Adrenal gland (tissue), 12 donors: Measurements from ENCODE around the gene QRICH2. TPM values are rescaled to one million over a fixed set of nuclear protein-coding genes. Genes with fewer than 3 reads are reported as not detected.

ENCODE experiments used
- DNase-seq, 7 donors: peaks; one replicate each; pipeline ENCODE4 v3.0.0-alpha.2; 2019 to 2020
- H3K27ac ChIP-seq, 5 donors: fragments of 200-600 bp; sonication (generic) in 4 of 5; 1 replicate in 3 of 5; 2 replicates in 2 of 5; pipeline versions ENCODE4 v1.5.1 to v1.8.0; 2016 to 2020; ENCODE audit warnings: mild to moderate bottlenecking in 1 of 5
- H3K27me3 ChIP-seq: fragments of 200-600 bp; 2 replicates; pipeline ENCODE4 v1.8.0; 2021
- H3K36me3 ChIP-seq, 2 donors: fragments of 200-600 bp; replicated peaks in 1 of 2; 1 replicate in 1 of 2; 2 replicates in 1 of 2; pipeline versions ENCODE4 v1.5.1 to v1.8.0; 2018 to 2022
- H3K4me1 ChIP-seq, 2 donors: fragments of 200-600 bp; replicated peaks in 1 of 2; 1 replicate in 1 of 2; 2 replicates in 1 of 2; pipeline versions ENCODE4 v1.5.1 to v1.8.0; 2018 to 2021
- H3K4me3 ChIP-seq, 4 donors: fragments of 200-600 bp; sonication (generic) in 3 of 4; one replicate each; pipeline ENCODE4 v1.5.1; 2016 to 2018
- H3K9me3 ChIP-seq, 3 donors: fragments of 200-600 bp; sonication (generic) in 1 of 3; replicated peaks in 1 of 3; 1 replicate in 2 of 3; 2 replicates in 1 of 3; pipeline versions ENCODE4 v1.5.1 to v1.8.0; 2016 to 2021
- POLR2A ChIP-seq, 2 donors: fragments of 450-650 bp; IDR thresholded peaks; one replicate each; pipeline ENCODE4 v1.6.1; 2017; ENCODE audit warnings: antibody characterized with exemption in 2 of 2, mild to moderate bottlenecking in 2 of 2, moderate library complexity in 1 of 2
- whole genome bisulfite sequencing, 4 donors: extraction: QIAGEN DNeasy Blood & Tissue Kit in 2 of 4; methylation state at CpG; one replicate each; pipeline versions ENCODE4 v1.1.5 to v1.1.7; 2013 to 2017; 5-methylcytosine and 5-hydroxymethylcytosine counted together
- intact Hi-C, 2 donors: fragments of 100-400 bp; cut with DNase I; formaldehyde crosslinking; loops; one replicate each; pipeline versions ENCODE4 v1.14.1 to v1.15.0; 2022 to 2023
- polyA plus RNA-seq, 3 donors: library from polyadenylated mRNA; stranded (reverse); fragments of 200-250 nt in 2 of 3; fragments of 350-450 nt in 1 of 3; fragmentation: Illumina TruSeq in 1 of 3; extraction: RNeasy Lipid Tissue Mini Kit (QIAGEN cat#74804) in 1 of 3; gene quantifications; one replicate each; pipeline ENCODE4 v1.2.3, GENCODE V29; 2013 to 2014
- total RNA-seq, 9 donors: library from RNA; depleted of rRNA in 4 of 9; stranded (reverse); fragments of >200 nt in 4 of 9; fragments of 120-200 nt in 1 of 9; fragmentation: NEBNext Ultra II Directional in 1 of 9; extraction: Animal tissue kit (Norgen Biotek cat#: 25700) in 1 of 9; gene quantifications; one replicate each; pipeline versions ENCODE4 v1.1.0 to v1.2.4, GENCODE V29; 2013 to 2023
- TF ChIP-seq, protein P1 (sequence below), 6 experiments: fragments of 450-650 bp in 4 of 6; fragments of 200-600 bp in 2 of 6; sonication (generic) in 1 of 6; IDR thresholded peaks; 1 replicate in 5 of 6; 2 replicates in 1 of 6; pipeline versions ENCODE4 v1.5.1 to v1.8.0; 2016 to 2021; ENCODE audit warnings: antibody characterized with exemption in 6 of 6, mild to moderate bottlenecking in 2 of 6, moderate library complexity in 1 of 6
- donor health status: healthy with polysubstance abuse.
- donor health status: Bipolar disorder and iron deficiency.
- donor health status: DM: yes; HTN: yes; CAD: no.
- donor health status: DM: no; HTN: no; CAD: no.
- donor health status: DM: no; HTN: no; CAD: no.
- donor health status: DM: yes; HTN: yes; CAD: no.

QRICH2 gene
- total and polyA plus RNA-seq, 12 donors, result 0.09 to 14.2 (median 1.4) TPM

DNA sequence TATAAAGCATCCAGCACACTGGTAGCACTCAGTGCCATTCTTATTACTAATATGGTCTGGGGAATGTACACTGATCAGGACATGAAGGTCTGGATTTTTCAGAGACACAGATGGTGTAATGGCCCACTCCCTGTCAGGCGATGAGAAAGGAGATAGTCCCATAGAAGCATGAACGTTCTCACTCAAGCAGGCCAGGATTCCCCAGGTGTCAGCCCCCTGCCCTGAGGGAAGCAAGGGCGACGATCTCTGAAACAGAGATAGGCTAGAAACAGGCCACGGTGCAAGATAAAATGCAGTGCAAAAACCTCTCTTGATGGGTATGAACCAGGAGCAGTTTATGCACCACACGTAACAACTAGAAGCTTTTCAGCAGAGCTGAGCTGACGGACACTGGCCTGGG, 35.0 kb upstream of the QRICH2 start:
- Histone ChIP-seq H3K27ac (no peak overlapping the region), H3K27me3 (no peaks in the 10 kb centered on the region), H3K4me1 (peaks cover 0 to 3% of the 10 kb centered on the region in 2 donors), H3K4me3 (no peak overlapping the region), H3K9me3 (no peaks in the 10 kb centered on the region), H3K36me3 (peaks cover 0 to 37% of the 10 kb centered on the region in 2 donors)
- no peak for TF ChIP-seq POLR2A (IDR thresholded peaks at IDR 0.05)
- WGBS, 4 donors, result 87 to 99% (median 93%) methylated on average over 7 of the region's 7 CpGs
- DNase-seq, result no peak
- intact Hi-C loops, result no loop called here

DNA sequence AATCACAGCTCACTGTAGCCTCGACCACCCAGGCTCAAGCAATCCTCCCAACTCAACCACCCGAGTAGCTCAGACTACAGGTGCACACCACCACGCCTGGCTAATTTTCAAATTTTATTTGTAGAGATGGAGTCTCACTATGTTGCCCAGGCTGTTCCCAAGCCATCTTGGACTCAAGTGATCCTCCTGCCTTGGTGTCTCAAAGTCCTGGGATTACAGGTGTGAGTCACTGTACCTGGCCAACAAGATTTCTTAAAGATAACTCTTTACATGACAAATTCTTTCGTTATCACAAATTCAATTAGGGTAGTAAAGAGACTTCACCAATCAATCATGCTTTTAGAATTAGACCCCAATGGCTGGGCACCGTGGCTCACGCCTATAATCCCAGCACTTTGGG, 33.2 kb upstream of the QRICH2 start:
- no peak for DNase-seq
- Histone ChIP-seq H3K4me3 (no peak overlapping the region), H3K9me3 (no peaks in the 10 kb centered on the region), H3K27ac (no peak overlapping the region), H3K36me3 (peaks cover 0 to 21% of the 10 kb centered on the region in 2 donors), H3K27me3 (no peaks in the 10 kb centered on the region), H3K4me1 (peaks cover 0 to 3% of the 10 kb centered on the region in 2 donors)
- WGBS, 4 donors, result 94 to 99% (median 97%) methylated on average over 6 of the region's 6 CpGs
- no peak for TF ChIP-seq POLR2A (IDR thresholded peaks at IDR 0.05)
- TF ChIP-seq, protein P1, sequence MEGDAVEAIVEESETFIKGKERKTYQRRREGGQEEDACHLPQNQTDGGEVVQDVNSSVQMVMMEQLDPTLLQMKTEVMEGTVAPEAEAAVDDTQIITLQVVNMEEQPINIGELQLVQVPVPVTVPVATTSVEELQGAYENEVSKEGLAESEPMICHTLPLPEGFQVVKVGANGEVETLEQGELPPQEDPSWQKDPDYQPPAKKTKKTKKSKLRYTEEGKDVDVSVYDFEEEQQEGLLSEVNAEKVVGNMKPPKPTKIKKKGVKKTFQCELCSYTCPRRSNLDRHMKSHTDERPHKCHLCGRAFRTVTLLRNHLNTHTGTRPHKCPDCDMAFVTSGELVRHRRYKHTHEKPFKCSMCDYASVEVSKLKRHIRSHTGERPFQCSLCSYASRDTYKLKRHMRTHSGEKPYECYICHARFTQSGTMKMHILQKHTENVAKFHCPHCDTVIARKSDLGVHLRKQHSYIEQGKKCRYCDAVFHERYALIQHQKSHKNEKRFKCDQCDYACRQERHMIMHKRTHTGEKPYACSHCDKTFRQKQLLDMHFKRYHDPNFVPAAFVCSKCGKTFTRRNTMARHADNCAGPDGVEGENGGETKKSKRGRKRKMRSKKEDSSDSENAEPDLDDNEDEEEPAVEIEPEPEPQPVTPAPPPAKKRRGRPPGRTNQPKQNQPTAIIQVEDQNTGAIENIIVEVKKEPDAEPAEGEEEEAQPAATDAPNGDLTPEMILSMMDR (IDR thresholded peaks at IDR 0.05), result no peak
- intact Hi-C loops, result no loop called here

DNA sequence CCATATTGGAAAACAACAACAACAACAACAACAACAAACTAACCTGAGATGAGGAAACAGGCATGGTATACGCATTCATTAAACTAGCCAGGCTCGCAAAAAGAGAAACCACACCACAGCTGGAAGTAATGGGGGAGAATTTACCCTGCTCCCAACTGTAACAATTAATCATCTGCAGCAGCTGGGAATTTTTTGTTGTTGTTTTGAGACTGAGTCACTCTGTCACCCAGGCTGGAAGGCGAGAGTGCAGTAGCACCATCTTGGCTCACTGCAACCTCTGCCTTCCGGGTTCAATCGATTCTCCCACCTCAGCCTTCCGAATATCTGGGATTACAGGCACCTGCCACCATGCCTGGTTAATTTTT, 29.3 kb upstream of the QRICH2 start:
- intact Hi-C loops, result no loop called here
- Histone ChIP-seq H3K9me3 (no peaks in the 10 kb centered on the region), H3K36me3 (no peaks in the 10 kb centered on the region), H3K4me1 (no peaks in the 10 kb centered on the region), H3K27ac (no peak overlapping the region), H3K27me3 (no peaks in the 10 kb centered on the region), H3K4me3 (no peak overlapping the region)
- TF ChIP-seq POLR2A (IDR thresholded peaks at IDR 0.05), result no peak
- TF ChIP-seq, protein P1 (IDR thresholded peaks at IDR 0.05), result no peak
- 66 to 87% (median 81%) methylated on average over 6 of the region's 6 CpGs for WGBS, 4 donors
- no peak for DNase-seq

DNA sequence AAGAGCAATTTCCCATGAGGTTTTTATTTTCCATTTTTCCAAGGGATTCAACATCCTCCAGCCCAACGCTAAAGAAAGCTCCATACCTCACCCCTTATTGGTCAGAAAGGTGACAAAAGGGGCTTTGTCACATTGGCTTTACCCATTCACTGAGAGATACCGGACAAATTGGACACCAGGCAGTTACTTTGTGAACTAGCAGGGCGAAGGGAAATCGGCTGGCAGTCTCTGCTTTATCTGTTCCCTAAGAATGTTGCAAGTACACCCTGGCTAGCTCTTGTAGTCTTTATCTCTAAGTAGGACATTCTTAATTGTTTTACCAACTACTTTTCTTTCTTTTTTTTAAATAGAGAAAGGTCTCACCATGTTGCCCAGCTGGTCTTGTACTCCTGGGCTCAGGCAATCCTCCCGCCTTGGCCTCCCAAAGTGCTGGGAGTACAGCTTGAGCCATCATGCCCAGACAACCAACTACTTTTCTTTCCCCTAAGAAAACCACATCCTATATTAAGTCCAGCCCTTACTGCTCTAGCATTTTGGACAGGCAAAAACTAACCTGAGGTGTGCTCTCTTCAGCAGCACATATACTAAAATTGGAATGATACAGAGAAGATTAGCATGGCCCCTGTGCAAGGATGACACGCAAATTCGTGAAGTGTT, 28.8 kb upstream of the QRICH2 start:
- intact Hi-C loops, result no loop called here
- Histone ChIP-seq H3K9me3 (no peaks in the 10 kb centered on the region), H3K36me3 (peaks cover 0 to 4% of the 10 kb centered on the region in 2 donors), H3K27ac (no peak overlapping the region), H3K27me3 (no peaks in the 10 kb centered on the region), H3K4me1 (no peaks in the 10 kb centered on the region), H3K4me3 (no peak overlapping the region)
- no peak for DNase-seq
- 90 to 94% (median 93%) methylated on average over 7 of the region's 7 CpGs for WGBS, 4 donors
- no peak for TF ChIP-seq POLR2A (IDR thresholded peaks at IDR 0.05)
- TF ChIP-seq, protein P1 (IDR thresholded peaks at IDR 0.05), result no peak
